IPS DF 6.9 (cell line): ENCODE results near the gene TMEM108.

ENCODE experiments used
- DNase-seq: peaks from one replicate; pipeline ENCODE4 v3.0.0-alpha.2; 2013; ENCODE audit warnings: low read depth, low spot score
- H3K27ac ChIP-seq: one replicate; pipeline ENCODE4 v1.5.1; 2013; ENCODE audit warnings: low read length, control low read depth
- H3K27me3 ChIP-seq: 2 replicates; pipeline ENCODE4 v1.6.1; 2013; ENCODE audit warnings: mild to moderate bottlenecking, low read length; ENCODE audit not compliant: control insufficient read depth, insufficient read depth
- H3K36me3 ChIP-seq: 2 replicates; pipeline ENCODE4 v1.6.1; 2013; ENCODE audit warnings: low read length; ENCODE audit not compliant: control insufficient read depth, insufficient read depth
- H3K4me1 ChIP-seq: 2 replicates; pipeline ENCODE4 v1.6.1; 2013; ENCODE audit warnings: low read length; ENCODE audit not compliant: control insufficient read depth, insufficient read depth
- H3K4me3 ChIP-seq: 2 replicates; pipeline ENCODE4 v1.5.1; 2013; ENCODE audit warnings: mild to moderate bottlenecking, low read length
- H3K9me3 ChIP-seq: 2 replicates; pipeline ENCODE4 v1.6.1; 2013; ENCODE audit warnings: low read length, inconsistent platforms; ENCODE audit not compliant: control insufficient read depth, insufficient read depth
- WGBS: extraction: QIAGEN DNeasy Blood & Tissue Kit; methylation state at CpG from one replicate; pipeline ENCODE4 v1.1.7; 2013; ENCODE audit warnings: mixed read lengths, missing lambda C conversion rate; ENCODE audit not compliant: insufficient read length, insufficient coverage; 5-methylcytosine and 5-hydroxymethylcytosine counted together

The TMEM108 gene

GRCh38 chr3:133248389-133248788, 210.2 kb downstream of the TMEM108 start:
- H3K4me1 ChIP-seq: no peaks in the 10 kb centered on the region
- no peaks in the 10 kb centered on the region for H3K36me3 ChIP-seq
- no peak for DNase-seq
- no peaks in the 10 kb centered on the region for H3K27me3 ChIP-seq
- no peak overlapping the region for H3K27ac ChIP-seq
- H3K4me3 ChIP-seq: no peak overlapping the region
- no peaks in the 10 kb centered on the region for H3K9me3 ChIP-seq
- no CpG with 5 or more reads among the region's 2 CpGs for WGBS

GRCh38 chr3:133249490-133249889, 211.3 kb downstream of the TMEM108 start:
- Histone ChIP-seq H3K36me3 (no peaks in the 10 kb centered on the region), H3K4me1 (no peaks in the 10 kb centered on the region), H3K27ac (no peak overlapping the region), H3K27me3 (no peaks in the 10 kb centered on the region), H3K9me3 (no peaks in the 10 kb centered on the region), H3K4me3 (no peak overlapping the region)
- no peak for DNase-seq
- no CpG with 5 or more reads among the region's 2 CpGs for WGBS

- Histone ChIP-seq H3K27ac (no peak overlapping the region), H3K9me3 (no peaks in the 10 kb centered on the region), H3K4me1 (no peaks in the 10 kb centered on the region), H3K27me3 (no peaks in the 10 kb centered on the region), H3K36me3 (no peaks in the 10 kb centered on the region), H3K4me3 (no peak overlapping the region)
- no peak for DNase-seq
- no CpG with 5 or more reads among the region's 2 CpGs for WGBS
These were observed 216.0 kb downstream of the TMEM108 start for GRCh38 chr3:133254151-133254550.

- no peaks in the 10 kb centered on the region for H3K36me3 ChIP-seq
- WGBS: no CpG with 5 or more reads among the region's 1 CpG
- H3K4me1 ChIP-seq: no peaks in the 10 kb centered on the region
- H3K4me3 ChIP-seq: no peak overlapping the region
- no peaks in the 10 kb centered on the region for H3K9me3 ChIP-seq
- no peak for DNase-seq
- H3K27ac ChIP-seq: no peak overlapping the region
- no peaks in the 10 kb centered on the region for H3K27me3 ChIP-seq
These were observed 216.5 kb downstream of the TMEM108 start for GRCh38 chr3:133254716-133255115.

- no peaks in the 10 kb centered on the region for H3K27me3 ChIP-seq
- H3K9me3 ChIP-seq: no peaks in the 10 kb centered on the region
- H3K27ac ChIP-seq: no peak overlapping the region
- H3K36me3 ChIP-seq: no peaks in the 10 kb centered on the region
- no peak overlapping the region for H3K4me3 ChIP-seq
- DNase-seq: no peak
- WGBS: no CpG with 5 or more reads among the region's 4 CpGs
- no peaks in the 10 kb centered on the region for H3K4me1 ChIP-seq
These were observed 218.7 kb downstream of the TMEM108 start for GRCh38 chr3:133256787-133257483.

GRCh38 chr3:133258358-133258757, 220.2 kb downstream of the TMEM108 start:
- WGBS: no CpG with 5 or more reads among the region's 1 CpG
- no peak for DNase-seq
- no peaks in the 10 kb centered on the region for H3K36me3 ChIP-seq
- no peaks in the 10 kb centered on the region for H3K27me3 ChIP-seq
- no peaks in the 10 kb centered on the region for H3K4me1 ChIP-seq
- H3K9me3 ChIP-seq: no peaks in the 10 kb centered on the region
- no peak overlapping the region for H3K4me3 ChIP-seq
- no peak overlapping the region for H3K27ac ChIP-seq

GRCh38 chr3:133259767-133260166, 221.6 kb downstream of the TMEM108 start:
- Histone ChIP-seq H3K36me3 (no peaks in the 10 kb centered on the region), H3K4me1 (no peaks in the 10 kb centered on the region), H3K9me3 (no peaks in the 10 kb centered on the region), H3K4me3 (no peak overlapping the region), H3K27ac (no peak overlapping the region), H3K27me3 (no peaks in the 10 kb centered on the region)
- WGBS: no CpG with 5 or more reads among the region's 4 CpGs
- no peak for DNase-seq

GRCh38 chr3:133262333-133262732, 224.1 kb downstream of the TMEM108 start:
- Histone ChIP-seq H3K9me3 (no peaks in the 10 kb centered on the region), H3K4me1 (no peaks in the 10 kb centered on the region), H3K27ac (no peak overlapping the region), H3K36me3 (no peaks in the 10 kb centered on the region), H3K27me3 (no peaks in the 10 kb centered on the region), H3K4me3 (no peak overlapping the region)
- no peak for DNase-seq
- WGBS: no CpG with 5 or more reads among the region's 2 CpGs

- no CpG with 5 or more reads among the region's 3 CpGs for WGBS
- DNase-seq: no peak
These were observed 226.7 kb downstream of the TMEM108 start for GRCh38 chr3:133264920-133265319.

GRCh38 chr3:133268726-133269134, 230.5 kb downstream of the TMEM108 start:
- H3K27me3 ChIP-seq: no peaks in the 10 kb centered on the region
- H3K4me3 ChIP-seq: no peak overlapping the region
- no peak overlapping the region for H3K27ac ChIP-seq
- H3K4me1 ChIP-seq: peaks cover 1% of the 10 kb centered on the region; the same call in 1 of the 2 replicates
- no peak for DNase-seq
- no CpG with 5 or more reads among the region's 1 CpG for WGBS
- H3K9me3 ChIP-seq: no peaks in the 10 kb centered on the region
- H3K36me3 ChIP-seq: no peaks in the 10 kb centered on the region

More at GRCh38 chr3:133264920-133265319, 226.7 kb downstream of the TMEM108 start:
- no peaks in the 10 kb centered on the region for H3K4me1 ChIP-seq
- no peak overlapping the region for H3K4me3 ChIP-seq
- H3K27ac ChIP-seq: no peak overlapping the region
- H3K36me3 ChIP-seq: no peaks in the 10 kb centered on the region
- no peaks in the 10 kb centered on the region for H3K9me3 ChIP-seq
- no peaks in the 10 kb centered on the region for H3K27me3 ChIP-seq

GRCh38 chr3:133269393-133269792, 231.2 kb downstream of the TMEM108 start:
- no CpG with 5 or more reads among the region's 1 CpG for WGBS
- Histone ChIP-seq H3K36me3 (no peaks in the 10 kb centered on the region), H3K4me1 (peaks cover 1% of the 10 kb centered on the region; the same call in 1 of the 2 replicates), H3K9me3 (no peaks in the 10 kb centered on the region), H3K27me3 (no peaks in the 10 kb centered on the region), H3K4me3 (no peak overlapping the region), H3K27ac (no peak overlapping the region)
- DNase-seq: no peak
